NCI-H146 treated with DMSO at 0.1 percent for 48 hours (cell line): Measurements from ENCODE around the gene ABCD1.

Experiments
- DNase-seq: peaks from one replicate; lab custom pipeline; 2025; ENCODE audit not compliant: unreplicated experiment; lab: John Stamatoyannopoulos, UW

Gene ABCD1

GRCh38 chrX:153771415-153772315, 47.0 kb downstream of the ABCD1 start:
- no peak for DNase-seq

- no peak for DNase-seq
Observed at GRCh38 chrX:153772316-153773217, 47.9 kb downstream of the ABCD1 start.

GRCh38 chrX:153773218-153773611, 48.6 kb downstream of the ABCD1 start:
- no peak for DNase-seq

- DNase-seq, result no peak
Observed at GRCh38 chrX:153773741-153774575, 49.3 kb downstream of the ABCD1 start.

- no peak for DNase-seq
Observed at GRCh38 chrX:153774576-153775292, 50.1 kb downstream of the ABCD1 start.

- no peak for DNase-seq
Observed at GRCh38 chrX:153775293-153776119, 50.9 kb downstream of the ABCD1 start.

- no peak for DNase-seq
Observed at GRCh38 chrX:153776120-153776599, 51.5 kb downstream of the ABCD1 start.

GRCh38 chrX:153776611-153777045, 52.0 kb downstream of the ABCD1 start:
- DNase-seq, result no peak

GRCh38 chrX:153777261-153778090, 52.8 kb downstream of the ABCD1 start:
- no peak for DNase-seq

- no peak for DNase-seq
Observed at GRCh38 chrX:153778181-153778580, 53.5 kb downstream of the ABCD1 start.

GRCh38 chrX:153778684-153779101, 54.0 kb downstream of the ABCD1 start:
- DNase-seq, result no peak

- no peak for DNase-seq
Observed at GRCh38 chrX:153779891-153780677, 55.4 kb downstream of the ABCD1 start.

- DNase-seq, result no peak
Observed at GRCh38 chrX:153780678-153781427, 56.2 kb downstream of the ABCD1 start, which contains the start of gene SRPK3. Gene SRPK3, plus strand, starts transcription at chrX:153781041. Its CDS starts 46 bp downstream, at chrX:153781087.

GRCh38 chrX:153781428-153782047, 56.9 kb downstream of the ABCD1 start:
- DNase-seq, result no peak

- peak; percentile 42 for DNase-seq
Observed at GRCh38 chrX:153782313-153782712, 57.7 kb downstream of the ABCD1 start.

GRCh38 chrX:153782871-153783270, 58.2 kb downstream of the ABCD1 start:
- DNase-seq, result no peak
